IMR-90 (cell line): ENCODE results near the gene LRRC14B. TPM values are rescaled to one million over a fixed set of nuclear protein-coding genes. Genes with fewer than 3 reads are reported as not detected.
A peak's percentile ranks its signal among the peaks of the same experiment; 100 is the strongest.

Experiments
- ATAC-seq: fragments of 200-7000 bp; cut with Tn5 transposase; 2 replicates; pipeline ENCODE4 v1.9.1; 2020; ENCODE audit warnings: low read depth, mild to moderate bottlenecking, moderate library complexity
- BruUV-seq: library from RNA; stranded (reverse); fragments of 400-500 nt; replicated peaks from 2 replicates; lab custom pipeline; 2021; lab: Mats Ljungman, UMichigan
- CTCF ChIA-PET: fragments of 300-600 bp; formaldehyde crosslinking; extraction: SDS; loops from one replicate; lab custom pipeline; 2021; ENCODE audit warnings: antibody characterized with exemption; lab: Yijun Ruan, JAX
- POLR2A ChIA-PET: fragments of 300-600 bp; sonication (Branson Sonifier 250); formaldehyde crosslinking; loops from one replicate; lab custom pipeline; 2022; ENCODE audit warnings: antibody characterized with exemption; ENCODE audit not compliant: unreplicated experiment; lab: Charles Lee
- DNase-seq: peaks from one replicate; pipeline ENCODE4 v3.0.0; 2013
- H2AFZ ChIP-seq: replicated peaks from 2 replicates; pipeline ENCODE3; 2013; ENCODE audit warnings: low read length, mild to moderate bottlenecking; ENCODE audit not compliant: poor library complexity
- H2AK5ac ChIP-seq: 2 replicates; pipeline ENCODE4 v1.6.1; 2013; ENCODE audit warnings: low read depth, low read length, inconsistent platforms
- H2AK9ac ChIP-seq: replicated peaks from 2 replicates; pipeline ENCODE3; 2013; ENCODE audit warnings: mild to moderate bottlenecking, low read depth, low read length, moderate library complexity; ENCODE audit not compliant: poor library complexity
- H2BK120ac ChIP-seq: 2 replicates; pipeline ENCODE4 v1.6.1; 2013; ENCODE audit warnings: low read depth, low read length, inconsistent platforms
- H2BK15ac ChIP-seq: 3 replicates; pipeline ENCODE4 v1.6.1; 2013; ENCODE audit warnings: low read depth, low read length, inconsistent platforms
- H2BK20ac ChIP-seq: 2 replicates; pipeline ENCODE4 v1.6.1; 2013; ENCODE audit warnings: low read depth, mild to moderate bottlenecking, inconsistent platforms, low read length, moderate library complexity
- H2BK5ac ChIP-seq: 2 replicates; pipeline ENCODE4 v1.6.1; 2013; ENCODE audit warnings: mild to moderate bottlenecking, low read depth, low read length, inconsistent platforms; ENCODE audit not compliant: poor library complexity, severe bottlenecking
- H3K14ac ChIP-seq: replicated peaks from 2 replicates; pipeline ENCODE4 v1.6.1; 2013; ENCODE audit warnings: low read depth, low read length, inconsistent platforms
- H3K18ac ChIP-seq: 2 replicates; pipeline ENCODE4 v1.6.1; 2013; ENCODE audit warnings: low read depth, low read length, control low read depth
- H3K23ac ChIP-seq: 2 replicates; pipeline ENCODE4 v1.6.1; 2013; ENCODE audit warnings: low read depth, low read length, inconsistent platforms
- H3K27ac ChIP-seq: 2 replicates; pipeline ENCODE4 v1.5.1; 2013; ENCODE audit warnings: mild to moderate bottlenecking, control low read depth, low read length; ENCODE audit not compliant: insufficient read depth
- H3K27me3 ChIP-seq: 2 replicates; pipeline ENCODE4 v1.6.1; 2013; ENCODE audit warnings: low read length; ENCODE audit not compliant: control insufficient read depth, insufficient read depth
- H3K36me3 ChIP-seq: 2 replicates; pipeline ENCODE4 v1.6.1; 2013; ENCODE audit warnings: low read length, mixed read lengths; ENCODE audit not compliant: control insufficient read depth, insufficient read depth
- H3K4ac ChIP-seq: 2 replicates; pipeline ENCODE4 v1.6.1; 2013; ENCODE audit warnings: low read depth, low read length, inconsistent platforms
- H3K4me1 ChIP-seq: 2 replicates; pipeline ENCODE4 v1.6.1; 2013; ENCODE audit warnings: low read length, mixed read lengths; ENCODE audit not compliant: control insufficient read depth, insufficient read depth
- H3K4me2 ChIP-seq: 2 replicates; pipeline ENCODE4 v1.6.1; 2013; ENCODE audit warnings: low read depth, mild to moderate bottlenecking, control low read depth, low read length, moderate library complexity
- H3K4me3 ChIP-seq: 2 replicates; pipeline ENCODE4 v1.5.1; 2013; ENCODE audit warnings: low read depth, mild to moderate bottlenecking, control low read depth, low read length, moderate library complexity; ENCODE audit not compliant: insufficient read depth
- H3K56ac ChIP-seq: 2 replicates; pipeline ENCODE4 v1.6.1; 2013; ENCODE audit warnings: low read length, inconsistent platforms; ENCODE audit not compliant: insufficient read depth; ENCODE audit errors: extremely low read depth
- H3K79me1 ChIP-seq, 2 experiments: 2 replicates each; pipeline ENCODE4 v1.6.1; 2013; ENCODE audit warnings: low read length in 2 of 2, inconsistent platforms in 1 of 2, low read depth in 1 of 2
- H3K9ac ChIP-seq: 2 replicates; pipeline ENCODE4 v1.6.1; 2013; ENCODE audit warnings: low read depth, low read length, control low read depth
- H3K9me1 ChIP-seq: 2 replicates; pipeline ENCODE4 v1.6.1; 2013; ENCODE audit warnings: low read length, inconsistent platforms; ENCODE audit not compliant: insufficient read depth
- H3K9me3 ChIP-seq: 2 replicates; pipeline ENCODE4 v1.6.1; 2013; ENCODE audit warnings: low read length; ENCODE audit not compliant: control insufficient read depth, insufficient read depth
- H4K20me1 ChIP-seq: 2 replicates; pipeline ENCODE4 v1.6.1; 2013; ENCODE audit warnings: low read length, inconsistent platforms; ENCODE audit not compliant: insufficient read depth
- H4K5ac ChIP-seq: 2 replicates; pipeline ENCODE4 v1.6.1; 2013; ENCODE audit warnings: mild to moderate bottlenecking, low read depth, low read length, control low read depth
- H4K8ac ChIP-seq, 2 experiments: 2 replicates each; pipeline ENCODE4 v1.6.1; 2013; ENCODE audit warnings: low read depth in 2 of 2, low read length in 2 of 2, control low read depth in 1 of 2, inconsistent platforms in 1 of 2
- H4K91ac ChIP-seq: 2 replicates; pipeline ENCODE4 v1.6.1; 2013; ENCODE audit warnings: low read depth, low read length, inconsistent platforms; ENCODE audit not compliant: insufficient read depth
- MAZ ChIP-seq: IDR thresholded peaks from 2 replicates; pipeline ENCODE4 v1.6.1; 2012; ENCODE audit warnings: low read depth, mild to moderate bottlenecking, low read length, improper control_type of control experiment, moderate library complexity, borderline replicate concordance
- MXI1 ChIP-seq: IDR thresholded peaks from 2 replicates; pipeline ENCODE4 v1.6.1; 2012; ENCODE audit warnings: low read depth, mild to moderate bottlenecking, low read length, moderate library complexity, borderline replicate concordance
- WGBS, 2 experiments: methylation state at CpG; one replicate each; pipeline versions ENCODE4 v1.1.5 to v1.1.7; 2013; ENCODE audit warnings: missing lambda C conversion rate in 2 of 2; ENCODE audit not compliant: insufficient read length in 1 of 2; ENCODE audit errors: extremely low coverage in 2 of 2; 5-methylcytosine and 5-hydroxymethylcytosine counted together
- dilution Hi-C: fragments of 300-500 bp; cut with HindIII; formaldehyde crosslinking; loops from one replicate; pipeline ENCODE4 v1.14.3; 2018; ENCODE audit warnings: low sequenced_read_pairs; ENCODE audit not compliant: unreplicated experiment
- in situ Hi-C: fragments of 300-500 bp; cut with MboI; formaldehyde crosslinking; loops from 3 replicates; pipeline ENCODE4 v1.14.3; 2019; ENCODE audit warnings: low sequenced_read_pairs, inconsistent platforms, mixed read lengths
- intact Hi-C: fragments of 100-400 bp; cut with micrococcal nuclease; formaldehyde crosslinking; loops from 2 replicates; pipeline ENCODE4 v1.10.0; 2022
- polyA plus RNA-seq, 3 experiments: library from polyadenylated mRNA; depleted of rRNA; stranded (reverse); fragments of >200 nt; gene quantifications; 2 replicates each; pipeline ENCODE4 v1.2.3, GENCODE V29; 2012; ENCODE audit warnings: low replicate concordance in 1 of 3
- total RNA-seq: library from RNA; depleted of rRNA; stranded (reverse); fragments of >200 nt; gene quantifications from 2 replicates; pipeline ENCODE4 v1.2.3, GENCODE V29; 2012

The LRRC14B gene
- total and polyA plus RNA-seq, 2 of the 4 experiments (the other 2 are of a cell fraction), result not detected

DNA sequence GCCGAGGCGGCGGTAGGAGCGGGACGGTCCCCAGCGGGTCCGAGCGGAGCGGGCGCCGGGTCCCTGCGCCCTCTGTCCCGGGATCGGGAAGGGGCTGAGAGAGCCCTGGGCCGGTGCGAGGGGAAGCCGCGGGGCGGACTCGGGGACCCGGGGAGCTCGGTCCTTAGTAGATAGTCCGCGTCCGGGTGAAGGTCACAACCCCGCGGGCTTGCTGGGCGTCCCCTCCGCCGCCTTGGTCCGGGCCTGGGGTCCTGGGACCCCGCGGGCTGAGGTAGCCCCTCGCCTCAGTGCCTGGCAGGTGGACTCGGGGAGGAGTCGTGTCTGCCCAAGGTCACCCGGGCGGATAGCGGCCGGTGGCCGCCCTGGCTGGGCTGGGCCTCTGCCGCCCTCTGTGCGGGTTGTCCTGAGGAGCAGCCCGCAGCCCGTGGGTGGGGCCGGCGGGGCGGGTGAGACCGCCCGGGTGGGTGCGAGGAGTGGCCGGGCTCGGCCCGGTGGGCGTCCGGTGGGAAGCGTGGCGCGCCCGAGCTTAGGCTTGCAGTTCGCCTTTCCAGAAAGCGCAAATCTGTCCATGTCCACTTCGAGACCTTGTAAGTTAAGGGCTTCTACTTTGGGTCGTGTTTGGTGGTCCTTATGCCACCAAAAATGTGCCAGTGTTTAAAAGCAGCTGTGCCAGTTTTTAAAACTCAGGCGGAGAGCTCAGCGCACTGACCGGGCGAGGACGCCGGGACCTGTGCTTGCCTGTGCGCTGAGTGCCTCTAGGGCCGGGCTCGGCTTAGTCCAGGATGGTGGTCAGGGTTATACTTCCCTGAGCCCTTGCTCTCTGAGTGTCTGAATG lies 27.4 kb downstream of the LRRC14B start:
- Histone ChIP-seq H2AFZ (peak overlapping the region; percentile 97), H4K8ac (peak overlapping the region in 1 of 2 experiments; percentile 73; a peak in 2 of 4 replicates), H3K4me3 (peak overlapping the region; percentile 89), H2BK20ac (no peak overlapping the region), H3K27ac (peak overlapping the region; percentile 62), H3K18ac (no peak overlapping the region; the same call in 1 of the 2 replicates), H3K27me3 (no peaks in the 10 kb centered on the region), H3K4ac (peak overlapping the region; percentile 84), H2AK5ac (peak overlapping the region; percentile 24; the same call in 1 of the 2 replicates), H3K4me2 (peak overlapping the region; percentile 95), H3K9me3 (no peaks in the 10 kb centered on the region), H2AK9ac (peak overlapping the region; percentile 97), H3K36me3 (peaks cover 4% of the 10 kb centered on the region), H2BK120ac (0 out of 2 replicates have a peak overlapping the region, but pooled peaks have one; percentile 8), H4K91ac (peak overlapping the region; percentile 57; the same call in 1 of the 2 replicates), H3K56ac (peak overlapping the region; percentile 82; the same call in 1 of the 2 replicates), H3K9ac (peak overlapping the region; percentile 92), H3K79me1 (peaks cover 24 to 46% of the 10 kb centered on the region in 2 experiments; a peak in 3 of 4 replicates), H2BK5ac (peak overlapping the region; percentile 72), H3K9me1 (peaks cover 15% of the 10 kb centered on the region), H3K4me1 (peaks cover 11% of the 10 kb centered on the region), H4K5ac (no peak overlapping the region), H4K20me1 (peaks cover 45% of the 10 kb centered on the region), H2BK15ac (no peak overlapping the region), H3K14ac (peak overlapping the region; percentile 98), H3K23ac (peak overlapping the region; percentile 96)
- intact Hi-C loops, result no loop called here
- BruUV-seq, result no TSS peak
- 0% methylated on average over 40 of the region's 73 CpGs; no CpG with 5 or more reads in 1 of the 2 experiments for WGBS, 2 experiments
- ATAC-seq (peak; percentile 41), DNase-seq (peak; percentile 19)
- TF ChIP-seq MAZ, result peak; percentile 45; the same call in 1 of the 2 replicates
- TF ChIP-seq MXI1, result no peak
- dilution Hi-C loops, result no loop called here
- ChIA-PET POLR2A (interaction anchor here (0.6 kb wide), 3 partner anchors 10 to 683 kb away, joined by 3 to 6 read pairs (median 4); no protein-coding TSS in a partner anchor), CTCF (interaction anchor here (0.6 to 2.0 kb wide), 2 partner anchors 14 to 30 kb away, joined by 3 to 5 read pairs; no protein-coding TSS in a partner anchor)
- in situ Hi-C loops, result no loop called here
